HG02759 (cell line): Measurements from ENCODE around the gene KCNN2.
A peak's percentile ranks its signal among the peaks of the same experiment; 100 is the strongest.

Experiments
- ATAC-seq: cut with Tn5 transposase; IDR thresholded peaks from one replicate; pipeline ENCODE4 v1.9.1; 2021; ENCODE audit warnings: mild to moderate bottlenecking, moderate library complexity; ENCODE audit not compliant: unreplicated experiment

Gene KCNN2

GRCh38 chr5:114361724-114362196 is at the start of gene KCNN2:
TSS of gene KCNN2 (plus strand) at chr5:114362070. CDS start at chr5:114362140, 70 bp downstream.
- peak; percentile 80 for ATAC-seq

- no peak for ATAC-seq
These were observed 49.2 kb upstream of the KCNN2 start for GRCh38 chr5:114312658-114313057.

- no peak for ATAC-seq
These were observed 47.8 kb upstream of the KCNN2 start for GRCh38 chr5:114314061-114314460.

GRCh38 chr5:114316167-114316566 is 45.7 kb upstream of the KCNN2 start:
- ATAC-seq: no peak

- ATAC-seq: no peak
These were observed 44.1 kb upstream of the KCNN2 start for GRCh38 chr5:114317751-114318150.

GRCh38 chr5:114319236-114319635 is 42.6 kb upstream of the KCNN2 start:
- no peak for ATAC-seq

- ATAC-seq: no peak
These were observed 42.0 kb upstream of the KCNN2 start for GRCh38 chr5:114319821-114320220.

- no peak for ATAC-seq
These were observed 37.6 kb upstream of the KCNN2 start for GRCh38 chr5:114324282-114324681.

GRCh38 chr5:114325541-114325940 is 36.3 kb upstream of the KCNN2 start:
- no peak for ATAC-seq

- ATAC-seq: no peak
These were observed 34.4 kb upstream of the KCNN2 start for GRCh38 chr5:114327474-114327873.

GRCh38 chr5:114327987-114328386 is 33.9 kb upstream of the KCNN2 start:
- no peak for ATAC-seq

- ATAC-seq: no peak
These were observed 30.8 kb upstream of the KCNN2 start for GRCh38 chr5:114330916-114331531.

GRCh38 chr5:114332493-114332892 is 29.4 kb upstream of the KCNN2 start:
- no peak for ATAC-seq

GRCh38 chr5:114332925-114333324 is 28.9 kb upstream of the KCNN2 start:
- ATAC-seq: no peak

- ATAC-seq: no peak
These were observed 26.5 kb upstream of the KCNN2 start for GRCh38 chr5:114335391-114335790.

GRCh38 chr5:114339108-114339507 is 22.8 kb upstream of the KCNN2 start:
- ATAC-seq: no peak

- ATAC-seq: no peak
These were observed 15.7 kb upstream of the KCNN2 start for GRCh38 chr5:114346181-114346580.

GRCh38 chr5:114355086-114355830 is 6.6 kb upstream of the KCNN2 start:
- no peak for ATAC-seq

- no peak for ATAC-seq
These were observed 3.5 kb upstream of the KCNN2 start for GRCh38 chr5:114358329-114358728.

GRCh38 chr5:114360357-114360756 is 1.5 kb upstream of the KCNN2 start:
- no peak for ATAC-seq

- peak; percentile 49 for ATAC-seq
These were observed 800 bp upstream of the KCNN2 start for GRCh38 chr5:114360816-114361723.
